Suprapubic skin (tissue), 4 donors: ENCODE measurements around the gene FAM156A.
"Not testable (repeated sequence)": the region's sequence is repeated elsewhere in the genome, so short reads cannot be mapped to it uniquely, and the experiment has no call there.

Experiments
- EP300 ChIP-seq: sonication (generic); formaldehyde crosslinking; IDR thresholded peaks from one replicate; pipeline ENCODE4 v1.6.1; 2017; ENCODE audit warnings: antibody characterized with exemption
- POLR2A ChIP-seq, 2 donors: fragments of 450-650 bp; IDR thresholded peaks; one replicate each; pipeline ENCODE4 v1.6.1; 2017; ENCODE audit warnings: antibody characterized with exemption in 2 of 2, mild to moderate bottlenecking in 2 of 2, moderate library complexity in 2 of 2
- POLR2AphosphoS5 ChIP-seq, 3 donors: sonication (generic); formaldehyde crosslinking; IDR thresholded peaks; one replicate each; pipeline ENCODE4 v1.6.1; 2017; ENCODE audit warnings: antibody characterized with exemption in 3 of 3
- TF ChIP-seq, protein P1 (sequence below), 2 donors: fragments of 200-600 bp in 1 of 2; fragments of 450-650 bp in 1 of 2; sonication (generic) in 1 of 2; IDR thresholded peaks; one replicate each; pipeline ENCODE4 v1.5.1; 2016 to 2019; ENCODE audit warnings: antibody characterized with exemption in 2 of 2, mild to moderate bottlenecking in 1 of 2, moderate library complexity in 1 of 2

DNA sequence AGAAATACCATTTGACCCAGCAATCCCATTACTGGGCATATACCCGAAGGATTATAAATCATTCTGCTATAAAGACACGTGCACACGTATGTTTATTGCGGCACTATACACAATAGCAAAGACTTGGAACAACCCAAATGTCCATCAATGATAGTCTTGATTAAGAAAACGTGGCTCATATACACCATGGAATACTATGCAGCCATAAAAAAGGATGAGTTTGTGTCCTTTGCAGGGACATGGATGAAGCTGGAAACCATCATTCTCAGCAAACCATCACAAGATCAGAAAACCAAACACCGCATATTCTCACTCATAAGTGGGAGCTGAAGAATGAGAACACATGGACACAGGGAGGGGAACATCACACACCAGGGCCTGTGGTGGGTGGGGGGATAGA, 28.1 kb downstream of the FAM156A start:
- TF ChIP-seq, protein P1, sequence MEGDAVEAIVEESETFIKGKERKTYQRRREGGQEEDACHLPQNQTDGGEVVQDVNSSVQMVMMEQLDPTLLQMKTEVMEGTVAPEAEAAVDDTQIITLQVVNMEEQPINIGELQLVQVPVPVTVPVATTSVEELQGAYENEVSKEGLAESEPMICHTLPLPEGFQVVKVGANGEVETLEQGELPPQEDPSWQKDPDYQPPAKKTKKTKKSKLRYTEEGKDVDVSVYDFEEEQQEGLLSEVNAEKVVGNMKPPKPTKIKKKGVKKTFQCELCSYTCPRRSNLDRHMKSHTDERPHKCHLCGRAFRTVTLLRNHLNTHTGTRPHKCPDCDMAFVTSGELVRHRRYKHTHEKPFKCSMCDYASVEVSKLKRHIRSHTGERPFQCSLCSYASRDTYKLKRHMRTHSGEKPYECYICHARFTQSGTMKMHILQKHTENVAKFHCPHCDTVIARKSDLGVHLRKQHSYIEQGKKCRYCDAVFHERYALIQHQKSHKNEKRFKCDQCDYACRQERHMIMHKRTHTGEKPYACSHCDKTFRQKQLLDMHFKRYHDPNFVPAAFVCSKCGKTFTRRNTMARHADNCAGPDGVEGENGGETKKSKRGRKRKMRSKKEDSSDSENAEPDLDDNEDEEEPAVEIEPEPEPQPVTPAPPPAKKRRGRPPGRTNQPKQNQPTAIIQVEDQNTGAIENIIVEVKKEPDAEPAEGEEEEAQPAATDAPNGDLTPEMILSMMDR (IDR thresholded peaks at IDR 0.05), result not testable (repeated sequence)
- not testable (repeated sequence) for TF ChIP-seq POLR2A (IDR thresholded peaks at IDR 0.05); POLR2AphosphoS5 (IDR thresholded peaks at IDR 0.05); EP300
